OCI-LY1 (cell line): Measurements from ENCODE around the gene AGPAT3.

Experiments used
- H2AFZ ChIP-seq: fragments of 200-600 bp; sonication (generic), shearing (Covaris generic); 2 replicates; pipeline ENCODE4 v1.6.0; 2014; ENCODE audit warnings: antibody characterized with exemption, mild to moderate bottlenecking, low read length
- H3F3A ChIP-seq: fragments of 200-600 bp; sonication (generic), shearing (Covaris generic); 2 replicates; pipeline ENCODE4 v1.6.0; 2014; ENCODE audit warnings: mild to moderate bottlenecking, antibody characterized with exemption, low read length, moderate library complexity; ENCODE audit not compliant: insufficient read depth
- H3K27ac ChIP-seq: fragments of 200-600 bp; sonication (generic); 2 replicates; pipeline ENCODE4 v1.5.1; 2014; ENCODE audit warnings: low read length, mixed run types, mild to moderate bottlenecking, low read depth; ENCODE audit not compliant: poor library complexity, severe bottlenecking
- H3K27me3 ChIP-seq: fragments of 200-600 bp; sonication (generic); 2 replicates; pipeline ENCODE4 v1.6.0; 2014; ENCODE audit warnings: antibody characterized with exemption, mild to moderate bottlenecking, low read length, moderate library complexity; ENCODE audit not compliant: insufficient read depth
- H3K36me3 ChIP-seq: fragments of 200-600 bp; sonication (generic); 2 replicates; pipeline ENCODE4 v1.6.1; 2014; ENCODE audit warnings: mild to moderate bottlenecking, antibody characterized with exemption, low read length, moderate library complexity, mixed read lengths; ENCODE audit not compliant: insufficient read depth
- H3K4me1 ChIP-seq: fragments of 200-600 bp; sonication (generic); 2 replicates; pipeline ENCODE4 v1.5.1; 2014; ENCODE audit warnings: mild to moderate bottlenecking, low read length, moderate library complexity; ENCODE audit not compliant: insufficient read depth, severe bottlenecking
- H3K4me2 ChIP-seq: fragments of 200-600 bp; sonication (generic), shearing (Covaris generic); 2 replicates; pipeline ENCODE4 v1.6.1; 2014; ENCODE audit warnings: low read length
- H3K4me3 ChIP-seq: fragments of 200-600 bp; sonication (generic); 2 replicates; pipeline ENCODE4 v1.5.1; 2014; ENCODE audit warnings: low read length, low read depth, mild to moderate bottlenecking, mixed read lengths; ENCODE audit not compliant: poor library complexity, severe bottlenecking
- H3K79me2 ChIP-seq: fragments of 200-600 bp; shearing (Covaris generic); 2 replicates; pipeline ENCODE4 v1.6.1; 2016; ENCODE audit warnings: mixed run types, low read length, mixed read lengths; ENCODE audit not compliant: insufficient read depth
- H3K9ac ChIP-seq: fragments of 200-600 bp; sonication (generic), shearing (Covaris generic); 2 replicates; pipeline ENCODE4 v1.6.1; 2014; ENCODE audit warnings: mild to moderate bottlenecking, low read length, mixed read lengths
- H3K9me2 ChIP-seq: fragments of 200-600 bp; sonication (generic), shearing (Covaris generic); 2 replicates; pipeline ENCODE4 v1.6.1; 2014; ENCODE audit warnings: low read depth, mild to moderate bottlenecking, low read length, mixed read lengths
- H3K9me3 ChIP-seq: fragments of 200-600 bp; shearing (Covaris generic); 2 replicates; pipeline ENCODE4 v1.6.1; 2014; ENCODE audit warnings: low read length, mixed read lengths
- H4K20me1 ChIP-seq: fragments of 200-600 bp; sonication (generic), shearing (Covaris generic); 2 replicates; pipeline ENCODE4 v1.6.0; 2016; ENCODE audit warnings: mild to moderate bottlenecking, low read length; ENCODE audit not compliant: insufficient read depth
- EZH2 ChIP-seq: fragments of 200-600 bp; sonication (generic), shearing (Covaris generic); IDR thresholded peaks from 2 replicates; pipeline ENCODE4 v1.8.0; 2017; ENCODE audit warnings: borderline replicate concordance, mixed run types, mild to moderate bottlenecking, antibody characterized with exemption, low read length, moderate library complexity, mixed read lengths
- TF ChIP-seq, protein P1 (sequence below): fragments of 200-600 bp; sonication (generic), shearing (Covaris generic); IDR thresholded peaks from 2 replicates; pipeline ENCODE4 v1.5.1; 2017; ENCODE audit warnings: mild to moderate bottlenecking, antibody characterized with exemption, low read length, moderate library complexity, mixed read lengths

Gene AGPAT3

DNA sequence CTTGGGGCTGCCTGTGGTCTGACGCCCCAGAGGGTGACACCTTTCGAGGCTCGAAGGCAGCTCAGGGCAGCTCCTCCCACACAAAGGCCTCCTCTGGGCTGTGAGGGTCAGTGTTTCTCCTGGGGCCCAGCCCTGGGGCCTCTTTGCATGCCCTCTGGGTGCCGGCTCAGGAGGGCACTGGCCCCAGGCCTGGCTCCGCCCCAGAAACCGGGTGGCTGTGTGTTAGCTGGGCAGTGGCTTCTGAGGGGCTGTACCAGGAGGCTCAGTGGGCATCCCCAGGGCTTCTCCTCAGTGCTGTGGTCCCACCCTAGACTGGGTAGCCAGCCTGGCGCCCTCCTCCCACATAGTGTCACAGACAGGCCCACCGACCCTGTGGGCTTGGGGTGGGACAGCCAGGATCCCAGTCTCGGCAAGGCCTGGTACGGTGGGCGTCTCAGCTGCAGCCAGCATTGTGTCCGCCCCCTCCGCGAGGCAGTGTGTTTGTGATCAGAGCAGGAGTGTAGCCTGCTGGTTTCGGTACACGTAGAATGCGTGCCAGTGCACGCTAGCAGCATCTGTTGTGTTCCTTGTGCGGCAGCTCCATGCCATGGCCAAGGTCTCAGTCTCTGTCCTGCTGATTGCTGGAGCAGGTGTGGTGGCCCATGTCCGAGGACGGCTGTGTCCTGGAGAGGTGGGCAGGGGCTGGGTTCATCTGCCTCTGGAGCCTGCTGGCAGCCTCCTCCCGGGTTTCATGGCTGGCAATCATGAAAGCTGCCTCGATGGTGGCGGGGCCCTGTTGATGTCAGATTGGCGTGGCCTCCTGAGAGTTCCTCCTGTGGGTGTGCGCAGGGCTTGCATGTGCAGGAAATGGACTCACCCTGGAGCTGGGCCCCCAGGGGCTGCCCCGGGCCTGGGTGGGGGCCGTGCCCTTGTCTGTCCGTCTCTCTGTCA is 47.6 kb upstream of the AGPAT3 start:
- Histone ChIP-seq H3K4me1 (peaks cover 31% of the 10 kb centered on the region), H3K27ac (no peak overlapping the region), H3K9me3 (no peaks in the 10 kb centered on the region), H3K9ac (no peak overlapping the region), H3K36me3 (no peaks in the 10 kb centered on the region), H3K9me2 (no peaks in the 10 kb centered on the region), H4K20me1 (no peaks in the 10 kb centered on the region), H3K27me3 (no peaks in the 10 kb centered on the region), H2AFZ (no peak overlapping the region), H3K4me3 (no peak overlapping the region), H3F3A (no peaks in the 10 kb centered on the region), H3K4me2 (no peak overlapping the region), H3K79me2 (no peaks in the 10 kb centered on the region)
- TF ChIP-seq EZH2: no peak
- TF ChIP-seq, protein P1, sequence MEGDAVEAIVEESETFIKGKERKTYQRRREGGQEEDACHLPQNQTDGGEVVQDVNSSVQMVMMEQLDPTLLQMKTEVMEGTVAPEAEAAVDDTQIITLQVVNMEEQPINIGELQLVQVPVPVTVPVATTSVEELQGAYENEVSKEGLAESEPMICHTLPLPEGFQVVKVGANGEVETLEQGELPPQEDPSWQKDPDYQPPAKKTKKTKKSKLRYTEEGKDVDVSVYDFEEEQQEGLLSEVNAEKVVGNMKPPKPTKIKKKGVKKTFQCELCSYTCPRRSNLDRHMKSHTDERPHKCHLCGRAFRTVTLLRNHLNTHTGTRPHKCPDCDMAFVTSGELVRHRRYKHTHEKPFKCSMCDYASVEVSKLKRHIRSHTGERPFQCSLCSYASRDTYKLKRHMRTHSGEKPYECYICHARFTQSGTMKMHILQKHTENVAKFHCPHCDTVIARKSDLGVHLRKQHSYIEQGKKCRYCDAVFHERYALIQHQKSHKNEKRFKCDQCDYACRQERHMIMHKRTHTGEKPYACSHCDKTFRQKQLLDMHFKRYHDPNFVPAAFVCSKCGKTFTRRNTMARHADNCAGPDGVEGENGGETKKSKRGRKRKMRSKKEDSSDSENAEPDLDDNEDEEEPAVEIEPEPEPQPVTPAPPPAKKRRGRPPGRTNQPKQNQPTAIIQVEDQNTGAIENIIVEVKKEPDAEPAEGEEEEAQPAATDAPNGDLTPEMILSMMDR: no peak

DNA sequence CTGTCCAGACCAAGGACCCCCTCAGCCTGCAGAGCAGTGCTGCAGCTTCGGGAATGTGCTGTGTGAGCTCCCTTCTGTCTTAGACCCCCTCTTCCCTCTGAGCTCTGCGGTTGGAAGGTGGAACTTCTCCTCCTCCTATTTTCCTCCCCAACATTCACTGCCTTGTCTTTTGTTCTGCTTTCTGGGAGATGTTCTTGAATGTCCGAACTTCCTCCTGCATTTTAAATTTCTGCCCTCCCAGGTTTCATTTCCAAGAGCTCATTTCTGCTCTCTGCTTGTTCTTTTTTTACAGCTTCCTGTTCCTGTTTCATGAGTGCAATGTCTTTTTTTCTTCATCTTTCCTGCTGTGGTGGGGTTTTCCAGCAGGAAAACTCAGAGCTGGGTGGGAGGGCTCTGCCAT is 46.3 kb upstream of the AGPAT3 start:
- Histone ChIP-seq H3K4me3 (no peak overlapping the region), H3K4me1 (peaks cover 31% of the 10 kb centered on the region), H3K79me2 (no peaks in the 10 kb centered on the region), H3K36me3 (no peaks in the 10 kb centered on the region), H3K9me2 (no peaks in the 10 kb centered on the region), H3F3A (no peaks in the 10 kb centered on the region), H3K27ac (no peak overlapping the region), H3K4me2 (no peak overlapping the region), H3K9ac (no peak overlapping the region), H3K9me3 (no peaks in the 10 kb centered on the region), H4K20me1 (no peaks in the 10 kb centered on the region), H2AFZ (no peak overlapping the region), H3K27me3 (no peaks in the 10 kb centered on the region)
- TF ChIP-seq, protein P1: no peak
- no peak for TF ChIP-seq EZH2

DNA sequence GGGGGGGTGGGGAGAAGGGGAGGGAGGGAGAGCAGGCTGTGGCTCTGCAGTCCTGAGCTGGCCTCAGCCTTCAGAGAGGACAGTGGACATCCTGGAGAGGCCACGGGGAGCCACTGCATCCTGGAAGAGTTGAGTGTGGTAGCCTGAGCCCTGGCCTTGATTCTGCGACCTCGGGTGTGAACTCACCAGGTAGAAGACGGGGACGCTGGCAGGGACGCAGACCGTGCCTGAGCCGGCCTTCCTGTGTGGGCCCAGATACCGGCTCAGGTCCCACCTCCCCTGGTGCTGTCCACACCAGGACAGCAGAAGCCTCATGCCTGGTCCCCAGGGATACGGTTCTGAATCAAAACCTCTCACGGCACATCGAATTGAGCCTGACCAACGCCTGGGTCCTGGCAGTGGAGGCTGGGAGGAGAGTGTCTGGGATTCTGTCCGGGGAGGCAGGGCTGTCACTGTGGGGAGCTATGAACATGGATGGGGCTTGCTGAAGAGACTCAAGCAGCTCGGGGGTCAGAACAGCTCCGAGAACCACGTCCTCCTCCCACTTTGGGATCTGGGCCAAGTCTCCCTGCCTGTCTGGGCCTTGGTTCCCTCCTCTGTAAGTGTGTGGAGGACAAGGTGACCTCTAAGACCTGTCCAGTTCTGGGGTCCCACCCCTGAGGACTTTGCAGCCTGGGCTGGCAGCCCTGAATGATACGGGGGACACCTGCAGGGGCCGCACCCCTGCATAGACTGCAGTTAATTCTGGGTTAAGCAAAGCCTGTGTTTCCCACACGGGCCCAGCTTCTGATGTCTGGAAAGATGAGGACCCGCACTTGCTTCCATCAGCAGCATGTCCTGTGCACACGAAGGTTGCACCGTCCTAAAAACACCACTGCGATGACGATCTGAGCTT is 45.3 kb upstream of the AGPAT3 start:
- Histone ChIP-seq H3K79me2 (no peaks in the 10 kb centered on the region), H3K27me3 (no peaks in the 10 kb centered on the region), H3K9me3 (no peaks in the 10 kb centered on the region), H4K20me1 (no peaks in the 10 kb centered on the region), H2AFZ (no peak overlapping the region), H3K4me3 (no peak overlapping the region), H3K36me3 (no peaks in the 10 kb centered on the region), H3F3A (no peaks in the 10 kb centered on the region), H3K9me2 (no peaks in the 10 kb centered on the region), H3K27ac (no peak overlapping the region), H3K9ac (no peak overlapping the region), H3K4me2 (no peak overlapping the region), H3K4me1 (peaks cover 31% of the 10 kb centered on the region)
- TF ChIP-seq, protein P1: no peak
- TF ChIP-seq EZH2: no peak
